H1 (cell line): ENCODE results near the gene CACUL1. TPM values are rescaled to one million over a fixed set of nuclear protein-coding genes. Genes with fewer than 3 reads are reported as not detected.

Experiments
- CTCF ChIA-PET: fragments of 300-600 bp; sonication (Branson Sonifier 250); formaldehyde crosslinking; loops from one replicate; lab custom pipeline; 2021; ENCODE audit not compliant: partially characterized antibody; lab: Charles Lee
- POLR2A ChIA-PET: fragments of 300-600 bp; sonication (Branson Sonifier 250); formaldehyde crosslinking; loops from one replicate; lab custom pipeline; 2021; ENCODE audit warnings: inconsistent platforms; ENCODE audit not compliant: partially characterized antibody; lab: Charles Lee
- DNase-seq, 2 experiments: peaks; one replicate each; pipeline versions ENCODE4 v3.0.0 to v3.0.0-alpha.2; 2010 to 2022; ENCODE audit warnings: low spot score in 2 of 2, low read depth in 1 of 2, mixed read lengths in 1 of 2
- FAIRE-seq: peaks from 2 replicates; lab custom pipeline; 2011; peaks lifted over from hg19 to GRCh38; lab: Jason Lieb, UNC
- H2AFZ ChIP-seq: 2 replicates; pipeline ENCODE4 v1.8.1; 2012; ENCODE audit warnings: low read length, inconsistent platforms
- H2AK5ac ChIP-seq: 2 replicates; pipeline ENCODE4 v1.6.1; 2013; ENCODE audit warnings: low read depth, low read length
- H2BK120ac ChIP-seq: replicated peaks from 2 replicates; pipeline ENCODE3; 2013; ENCODE audit warnings: low read depth, low read length, inconsistent platforms
- H2BK12ac ChIP-seq: 2 replicates; pipeline ENCODE4 v1.6.1; 2013; ENCODE audit warnings: low read depth, low read length
- H2BK15ac ChIP-seq: 2 replicates; pipeline ENCODE4 v1.6.1; 2013; ENCODE audit warnings: low read length
- H2BK20ac ChIP-seq: 2 replicates; pipeline ENCODE4 v1.6.1; 2013; ENCODE audit warnings: low read length
- H2BK5ac ChIP-seq: 2 replicates; pipeline ENCODE4 v1.6.1; 2013; ENCODE audit warnings: low read depth, low read length
- H3K14ac ChIP-seq: 2 replicates; pipeline ENCODE4 v1.6.1; 2013; ENCODE audit warnings: inconsistent platforms; ENCODE audit not compliant: insufficient read length
- H3K18ac ChIP-seq: 2 replicates; pipeline ENCODE4 v1.6.1; 2013; ENCODE audit warnings: low read length; ENCODE audit errors: extremely low read depth
- H3K23ac ChIP-seq: 2 replicates; pipeline ENCODE4 v1.6.1; 2013; ENCODE audit warnings: inconsistent platforms; ENCODE audit not compliant: insufficient read length
- H3K23me2 ChIP-seq: 2 replicates; pipeline ENCODE4 v1.6.1; 2013; ENCODE audit warnings: low read depth, low read length
- H3K27ac ChIP-seq: 2 replicates; pipeline ENCODE4 v1.6.1; 2011; ENCODE audit warnings: low read depth, low read length, inconsistent platforms
- H3K27me3 ChIP-seq, 4 experiments: replicated peaks in 1 of 4; 1 replicate in 1 of 4; 2 replicates in 3 of 4; pipeline versions ENCODE4 v1.6.1 to v1.8.1; 2011 to 2013; ENCODE audit warnings: low read length in 3 of 4, mild to moderate bottlenecking in 3 of 4, inconsistent platforms in 2 of 4, mixed read lengths in 2 of 4, moderate library complexity in 1 of 4; ENCODE audit not compliant: control insufficient read depth in 3 of 4, insufficient read depth in 3 of 4; ENCODE audit errors: extremely low read depth in 1 of 4
- H3K36me3 ChIP-seq, 4 experiments: 2 replicates each; pipeline versions ENCODE4 v1.6.1 to v1.8.1; 2011 to 2013; ENCODE audit warnings: mild to moderate bottlenecking in 4 of 4, low read length in 3 of 4, moderate library complexity in 2 of 4, control low read depth in 1 of 4, inconsistent platforms in 1 of 4; ENCODE audit not compliant: insufficient read depth in 4 of 4, control insufficient read depth in 2 of 4
- H3K4ac ChIP-seq: replicated peaks from 2 replicates; pipeline ENCODE3; 2013; ENCODE audit warnings: low read length, low read depth, mixed read lengths, inconsistent platforms; ENCODE audit not compliant: insufficient read length
- H3K4me1 ChIP-seq, 4 experiments: replicated peaks in 1 of 4; 1 replicate in 1 of 4; 2 replicates in 3 of 4; pipeline versions ENCODE4 v1.6.1 to v1.8.1; 2011 to 2013; ENCODE audit warnings: low read length in 3 of 4, inconsistent platforms in 2 of 4, mixed read lengths in 1 of 4; ENCODE audit not compliant: insufficient read depth in 4 of 4, control insufficient read depth in 3 of 4
- H3K4me2 ChIP-seq, 2 experiments: 2 replicates each; pipeline versions ENCODE4 v1.6.1 to v1.8.1; 2011 to 2013; ENCODE audit warnings: low read depth in 2 of 2, low read length in 2 of 2, control low read depth in 1 of 2, inconsistent platforms in 1 of 2, mild to moderate bottlenecking in 1 of 2; ENCODE audit not compliant: insufficient read depth in 1 of 2
- H3K4me3 ChIP-seq, 4 experiments: fragments of 200-600, 300-600 bp in 1 of 4; sonication (generic), shearing (Covaris generic), sonication (Bioruptor Twin) in 1 of 4; 2 replicates each; pipeline versions ENCODE4 v1.5.1 to v1.8.1; 2011 to 2016; ENCODE audit warnings: low read length in 4 of 4, low read depth in 3 of 4, control low read depth in 2 of 4, inconsistent platforms in 2 of 4, mild to moderate bottlenecking in 2 of 4, mixed read lengths in 1 of 4, moderate library complexity in 1 of 4; ENCODE audit not compliant: insufficient read depth in 2 of 4; ENCODE audit errors: extremely low read depth in 1 of 4
- H3K56ac ChIP-seq: replicated peaks from 2 replicates; pipeline ENCODE3; 2013; ENCODE audit warnings: low read depth, mild to moderate bottlenecking, mixed read lengths, low read length, inconsistent platforms; ENCODE audit not compliant: insufficient read length
- H3K79me1 ChIP-seq: 2 replicates; pipeline ENCODE4 v1.6.1; 2013; ENCODE audit warnings: low read depth, low read length, control low read depth
- H3K79me2 ChIP-seq, 2 experiments: 2 replicates each; pipeline versions ENCODE4 v1.6.1 to v1.8.1; 2012 to 2013; ENCODE audit warnings: low read length in 2 of 2, mild to moderate bottlenecking in 2 of 2, inconsistent platforms in 1 of 2; ENCODE audit not compliant: insufficient read depth in 2 of 2, control insufficient read depth in 1 of 2
- H3K9ac ChIP-seq, 4 experiments: replicated peaks in 1 of 4; 1 replicate in 1 of 4; 2 replicates in 3 of 4; pipeline versions ENCODE4 v1.6.1 to v1.8.1; 2011 to 2013; ENCODE audit warnings: low read depth in 3 of 4, low read length in 3 of 4, control low read depth in 2 of 4, mild to moderate bottlenecking in 2 of 4, moderate library complexity in 2 of 4, inconsistent platforms in 1 of 4; ENCODE audit errors: extremely low read depth in 1 of 4
- H3K9me3 ChIP-seq, 2 experiments: 2 replicates each; pipeline versions ENCODE4 v1.6.1 to v1.8.1; 2012 to 2013; ENCODE audit warnings: mild to moderate bottlenecking in 2 of 2, moderate library complexity in 2 of 2, control low read depth in 1 of 2, inconsistent platforms in 1 of 2, low read depth in 1 of 2, low read length in 1 of 2, mixed read lengths in 1 of 2; ENCODE audit not compliant: insufficient read depth in 2 of 2
- H4K20me1 ChIP-seq, 2 experiments: replicated peaks in 1 of 2; 2 replicates each; pipeline versions ENCODE3 to v1.8.1; 2011 to 2013; ENCODE audit warnings: inconsistent platforms in 2 of 2, low read length in 2 of 2, mild to moderate bottlenecking in 1 of 2; ENCODE audit not compliant: insufficient read depth in 2 of 2, control insufficient read depth in 1 of 2
- H4K5ac ChIP-seq: 2 replicates; pipeline ENCODE4 v1.6.1; 2013; ENCODE audit warnings: low read length, low read depth, mixed read lengths, inconsistent platforms; ENCODE audit not compliant: insufficient read length
- H4K8ac ChIP-seq: 2 replicates; pipeline ENCODE4 v1.8.0; 2013; ENCODE audit warnings: mild to moderate bottlenecking, moderate library complexity, low read length, inconsistent platforms; ENCODE audit not compliant: insufficient read depth; ENCODE audit errors: extremely low read depth
- H4K91ac ChIP-seq: replicated peaks from 2 replicates; pipeline ENCODE3; 2013; ENCODE audit warnings: low read length, mixed read lengths, inconsistent platforms; ENCODE audit not compliant: insufficient read length
- CTCF ChIP-seq, 3 experiments: IDR thresholded peaks; 1 replicate in 2 of 3; 2 replicates in 1 of 3; pipeline versions ENCODE4 v1.5.1 to v1.6.1; 2011; ENCODE audit warnings: low read length in 3 of 3, mild to moderate bottlenecking in 3 of 3, inconsistent platforms in 2 of 3, low read depth in 1 of 3, moderate library complexity in 1 of 3; ENCODE audit not compliant: insufficient read depth in 1 of 3; ENCODE audit errors: control extremely low read depth in 1 of 3
- JUN ChIP-seq: IDR thresholded peaks from 2 replicates; pipeline ENCODE4 v1.6.1; 2011; ENCODE audit warnings: low read depth, mild to moderate bottlenecking, improper control_type of control experiment, low read length
- RAD21 ChIP-seq, 2 experiments: IDR thresholded peaks in 1 of 2; conservative IDR thresholded peaks in 1 of 2; 2 replicates each; pipeline ENCODE4 v1.6.1; 2011; ENCODE audit warnings: low read depth in 2 of 2, low read length in 2 of 2, improper control_type of control experiment in 1 of 2, inconsistent platforms in 1 of 2, mild to moderate bottlenecking in 1 of 2, moderate library complexity in 1 of 2
- WGBS, 2 experiments: shearing (Covaris generic) in 1 of 2; methylation state at CpG; one replicate each; pipeline versions ENCODE4 v1.1.6 to v1.1.7; 2013 to 2015; ENCODE audit warnings: low lambda C conversion rate in 2 of 2, mixed read lengths in 2 of 2, inconsistent platforms in 1 of 2, low coverage in 1 of 2, missing lambda C conversion rate in 1 of 2; ENCODE audit not compliant: insufficient replicate concordance in 2 of 2, insufficient coverage in 1 of 2, insufficient read length in 1 of 2; ENCODE audit errors: extremely low coverage in 1 of 2, missing lambda C conversion rate in 1 of 2; 5-methylcytosine and 5-hydroxymethylcytosine counted together
- polyA plus RNA-seq, 7 experiments: library from polyadenylated mRNA; depleted of rRNA in 3 of 7; stranded (reverse) in 5 of 7; unstranded in 2 of 7; fragments of >200 nt in 5 of 7; fragments of 200-250 nt in 2 of 7; gene quantifications; 1 replicate in 5 of 7; 2 replicates in 1 of 7; 4 replicates in 1 of 7; pipeline versions ENCODE4 v1.2.1 to v1.2.3, GENCODE V29; 2011 to 2013; ENCODE audit warnings: missing spikeins in 2 of 7, mixed read lengths in 2 of 7
- total RNA-seq: library from RNA; stranded (reverse); fragmentation: NEBNext Ultra II Directional; extraction: Animal tissue kit (Norgen Biotek cat#: 25700); gene quantifications from 2 replicates; pipeline ENCODE4 v1.2.1, GENCODE V29; 2021

CACUL1 gene
- total and polyA plus RNA-seq, 2 of the 8 experiments (the other 6 are each of a cell fraction or from before 2014, with no cell fraction given), result 6.5 to 34.2 TPM

GRCh38 chr10:118800920-118801319, 46.1 kb upstream of the CACUL1 start:
- Histone ChIP-seq H3K79me2 (no peaks in the 10 kb centered on the region), H3K9me3 (no peaks in the 10 kb centered on the region), H3K36me3 (no peaks in the 10 kb centered on the region), H3K79me1 (no peaks in the 10 kb centered on the region), H4K5ac (no peak overlapping the region), H3K9ac (no peak overlapping the region), H3K27ac (no peak overlapping the region), H2BK120ac (no peak overlapping the region), H4K8ac (no peak overlapping the region), H2BK20ac (no peak overlapping the region), H3K4me1 (no peaks in the 10 kb centered on the region), H3K27me3 (no peaks in the 10 kb centered on the region), H2BK5ac (no peak overlapping the region), H3K56ac (no peak overlapping the region), H2AFZ (no peak overlapping the region), H3K4ac (no peak overlapping the region), H3K23ac (no peak overlapping the region), H2BK15ac (no peak overlapping the region), H4K20me1 (no peaks in the 10 kb centered on the region), H2BK12ac (no peak overlapping the region), H3K14ac (no peak overlapping the region), H3K18ac (no peak overlapping the region), H3K23me2 (no peaks in the 10 kb centered on the region), H3K4me3 (no peak overlapping the region), H4K91ac (no peak overlapping the region), H2AK5ac (no peak overlapping the region), H3K4me2 (no peak overlapping the region)
- POLR2A ChIA-PET, result no interaction called here
- WGBS, 2 experiments, result 88% methylated on average over 4 of the region's 4 CpGs; no CpG with 5 or more reads in 1 of the 2 experiments
- DNase-seq, result no peak
- FAIRE-seq, result no peak
- TF ChIP-seq CTCF (IDR thresholded peaks at IDR 0.05; ENCODE audit: control extremely low read depth in 1 of 3, insufficient read depth in 1 of 3, low read depth in 1 of 3, low read length in 3 of 3), result peak; percentile 20 to 34 (median 22); a peak in 3 of 4 replicates
- TF ChIP-seq RAD21 (IDR thresholded peaks at IDR 0.05 in 1 of 2, conservative IDR thresholded peaks at IDR 0.05 in 1 of 2; ENCODE audit: low read depth in 2 of 2, low read length in 2 of 2), result peak; percentile 50 to 63
- TF ChIP-seq JUN, result no peak
- CTCF ChIA-PET, result interaction anchor here (0.5 to 4.4 kb wide), 7 partner anchors 26 to 233 kb away, joined by 3 to 29 read pairs (median 3); no protein-coding TSS in a partner anchor
